ES-I3 (cell line): Measurements from ENCODE around the gene TUBGCP2.

ENCODE experiments used
- H3K36me3 ChIP-seq: 2 replicates; pipeline ENCODE4 v1.6.1; 2013; ENCODE audit warnings: mild to moderate bottlenecking, low read length, control low read depth, moderate library complexity; ENCODE audit not compliant: insufficient read depth
- H3K4me1 ChIP-seq: 2 replicates; pipeline ENCODE4 v1.6.1; 2013; ENCODE audit warnings: mild to moderate bottlenecking, control low read depth, low read length; ENCODE audit not compliant: insufficient read depth
- H3K9ac ChIP-seq: 2 replicates; pipeline ENCODE4 v1.6.1; 2013; ENCODE audit warnings: low read depth, mild to moderate bottlenecking, low read length, moderate library complexity
- H3K9me3 ChIP-seq: 2 replicates; pipeline ENCODE4 v1.6.1; 2013; ENCODE audit warnings: mild to moderate bottlenecking, low read length, moderate library complexity; ENCODE audit not compliant: control insufficient read depth, insufficient read depth

The TUBGCP2 gene

DNA sequence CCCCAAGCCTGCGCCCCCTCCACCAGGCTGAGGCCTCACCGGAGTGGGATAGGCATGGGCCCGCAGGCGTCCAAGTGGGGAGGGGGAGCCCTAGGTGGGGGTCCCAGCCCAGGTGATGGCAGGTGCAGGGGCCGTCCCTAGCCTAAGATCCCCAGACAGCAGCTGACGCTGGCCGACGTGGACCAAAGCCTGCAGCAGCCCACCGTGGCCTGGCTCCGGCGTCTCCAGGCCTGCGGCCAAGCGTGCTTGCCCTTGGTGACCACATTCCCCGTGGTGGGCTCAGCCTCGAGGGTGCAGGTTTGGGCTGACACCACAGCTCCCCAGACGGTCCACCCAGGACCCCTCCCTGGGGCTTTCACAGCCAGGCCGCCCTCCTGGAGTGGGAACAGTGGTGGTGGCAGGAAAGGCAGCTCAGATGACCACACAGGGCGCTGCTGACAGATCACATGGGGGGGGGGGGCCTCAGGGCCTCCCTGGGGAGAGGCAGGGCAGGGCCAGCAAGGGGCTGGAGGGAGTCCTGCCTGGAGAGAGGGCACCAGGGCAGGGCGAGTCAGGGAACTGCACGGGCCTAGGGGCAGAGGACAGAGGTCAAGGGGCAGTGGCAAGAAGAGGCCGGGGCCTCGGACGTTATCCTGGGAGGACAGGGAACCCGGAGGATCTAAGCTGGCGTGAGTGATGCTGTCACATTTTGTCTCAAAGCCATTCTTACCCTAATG is 31.2 kb downstream of the TUBGCP2 start:
- Histone ChIP-seq H3K9me3 (no peaks in the 10 kb centered on the region), H3K4me1 (no peaks in the 10 kb centered on the region; the same call in 1 of the 2 replicates)

DNA sequence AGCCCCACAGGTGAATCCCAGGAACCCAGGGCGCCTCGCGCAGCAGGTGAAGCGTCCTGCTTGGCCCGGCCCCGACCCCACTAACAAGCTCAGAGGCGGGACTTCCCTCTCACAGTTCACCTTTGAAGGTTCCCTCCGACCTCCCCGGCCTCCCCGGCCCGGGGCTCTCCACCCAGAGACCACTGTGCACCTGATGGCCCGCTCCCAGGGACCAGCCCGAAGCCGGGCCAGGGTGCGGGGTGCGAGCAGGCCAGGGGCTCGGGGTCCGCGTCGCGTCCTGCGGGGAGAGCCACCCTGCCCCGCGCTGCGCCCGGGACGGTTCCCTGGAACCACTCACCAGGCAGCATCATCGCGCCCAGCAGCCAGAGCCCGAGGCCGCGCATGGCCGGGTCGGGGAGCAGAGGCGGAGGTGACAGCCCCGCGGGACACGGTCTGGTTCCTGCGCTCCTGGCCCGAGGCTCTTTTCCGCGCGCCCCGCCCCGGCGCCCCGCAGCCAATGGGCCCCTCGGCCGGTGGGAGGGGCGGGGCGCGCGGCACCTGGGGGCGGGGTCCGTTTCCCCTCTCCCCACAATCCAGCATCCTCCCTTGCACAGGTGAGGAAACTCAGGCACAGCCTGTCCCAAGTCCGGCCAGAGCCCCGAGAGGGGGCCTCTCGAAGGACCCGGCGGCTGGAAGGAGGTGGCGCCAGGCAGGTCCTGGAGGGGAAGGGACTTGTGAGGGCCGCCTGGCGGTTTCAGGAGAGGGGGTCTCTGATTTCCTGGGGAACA is 32.1 kb downstream of the TUBGCP2 start, which contains the start of gene ADAM8:
TSS of gene ADAM8 (minus strand) at position 434 of the 767 bp plus-strand sequence. CDS start at position 383, 51 bp downstream.
- no peaks in the 10 kb centered on the region; the same call in 1 of the 2 replicates for H3K4me1 ChIP-seq
- H3K9me3 ChIP-seq, result no peaks in the 10 kb centered on the region
- H3K36me3 ChIP-seq, result peaks cover 4% of the 10 kb centered on the region; the same call in 1 of the 2 replicates
- peak within 1 kb of the TSS; percentile 58; the same call in 1 of the 2 replicates for H3K9ac ChIP-seq

More for the DNA sequence above, 31.2 kb downstream of the TUBGCP2 start:
- 0 out of 2 replicates have a peak overlapping the region, but pooled peaks have one; percentile 58 for H3K9ac ChIP-seq
- H3K36me3 ChIP-seq, result peaks cover 4% of the 10 kb centered on the region; the same call in 1 of the 2 replicates

- H3K9ac ChIP-seq, result peak overlapping the region; percentile 58; the same call in 1 of the 2 replicates
- H3K4me1 ChIP-seq, result no peaks in the 10 kb centered on the region; the same call in 1 of the 2 replicates
- no peaks in the 10 kb centered on the region for H3K9me3 ChIP-seq
- H3K36me3 ChIP-seq, result peaks cover 4% of the 10 kb centered on the region; the same call in 1 of the 2 replicates
Measured at GRCh38 chr10:133276100-133276434, 32.6 kb downstream of the TUBGCP2 start.

- Histone ChIP-seq H3K36me3 (peaks cover 4% of the 10 kb centered on the region; the same call in 1 of the 2 replicates), H3K9me3 (no peaks in the 10 kb centered on the region), H3K4me1 (no peaks in the 10 kb centered on the region; the same call in 1 of the 2 replicates), H3K9ac (peak overlapping the region; percentile 58; the same call in 1 of the 2 replicates)
Measured at GRCh38 chr10:133275684-133276092, 33.0 kb downstream of the TUBGCP2 start.

GRCh38 chr10:133274751-133275683 is 33.7 kb downstream of the TUBGCP2 start:
- no peaks in the 10 kb centered on the region; the same call in 1 of the 2 replicates for H3K4me1 ChIP-seq
- peak overlapping the region; percentile 58; the same call in 1 of the 2 replicates for H3K9ac ChIP-seq
- H3K36me3 ChIP-seq, result peaks cover 2% of the 10 kb centered on the region; the same call in 1 of the 2 replicates
- no peaks in the 10 kb centered on the region for H3K9me3 ChIP-seq

DNA sequence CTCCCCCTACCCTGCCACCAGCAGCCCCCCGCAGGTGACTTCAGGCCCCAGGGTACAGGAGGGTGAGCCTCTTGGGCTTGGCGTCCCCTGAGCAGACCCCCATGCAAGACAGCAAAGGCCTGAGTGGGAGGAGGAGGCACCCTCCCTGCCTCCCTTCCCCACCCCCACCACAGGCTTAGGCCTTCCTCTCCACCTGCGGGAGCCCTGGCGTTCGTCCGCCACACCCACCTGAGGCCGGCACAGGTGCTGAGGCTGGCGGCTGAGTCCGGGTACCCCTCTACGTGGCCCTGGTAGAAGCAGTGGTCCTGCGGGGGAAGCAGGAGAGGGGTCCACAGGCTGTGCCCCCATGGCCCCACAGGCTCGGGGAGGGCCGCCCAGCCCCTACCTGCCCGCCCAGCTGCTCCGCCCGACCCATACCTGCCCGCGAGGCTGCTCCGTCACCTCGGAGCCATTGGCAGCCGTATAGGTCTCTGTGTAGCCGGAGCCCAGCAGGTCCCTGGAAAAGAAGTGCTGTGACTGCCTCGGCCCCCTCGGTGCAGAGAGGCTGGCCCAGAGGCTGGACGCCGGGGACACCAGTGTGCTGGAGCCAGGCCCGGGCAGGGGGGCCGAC is 35.0 kb downstream of the TUBGCP2 start:
- Histone ChIP-seq H3K36me3 (no peaks in the 10 kb centered on the region), H3K9me3 (no peaks in the 10 kb centered on the region), H3K9ac (no peak overlapping the region), H3K4me1 (no peaks in the 10 kb centered on the region; the same call in 1 of the 2 replicates)

DNA sequence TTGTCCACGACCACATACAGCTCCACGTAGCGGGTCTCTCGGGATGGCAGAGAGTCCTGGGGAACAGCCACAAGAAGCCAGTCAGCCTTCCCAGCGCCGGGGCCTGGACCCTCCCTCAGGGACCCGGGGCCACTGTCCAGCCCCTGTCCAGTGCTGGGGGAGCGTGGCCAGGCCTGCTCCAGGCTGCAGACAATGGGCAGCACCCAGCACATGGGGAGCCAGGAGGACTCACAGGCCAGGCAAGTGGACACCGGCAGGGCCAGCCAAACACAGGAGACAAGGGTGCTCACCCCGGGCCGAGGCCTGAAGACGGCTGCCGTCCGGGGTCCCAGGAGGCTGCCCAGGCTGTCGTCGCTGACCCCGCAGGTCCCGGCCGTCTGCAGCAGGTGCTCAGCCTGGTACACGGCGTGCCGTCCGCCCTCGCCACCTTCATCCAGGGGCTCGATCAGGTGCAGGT is 35.7 kb downstream of the TUBGCP2 start:
- H3K4me1 ChIP-seq, result no peaks in the 10 kb centered on the region; the same call in 1 of the 2 replicates
- no peaks in the 10 kb centered on the region for H3K9me3 ChIP-seq
- no peak overlapping the region for H3K9ac ChIP-seq
- H3K36me3 ChIP-seq, result no peaks in the 10 kb centered on the region

- Histone ChIP-seq H3K36me3 (no peaks in the 10 kb centered on the region), H3K4me1 (no peaks in the 10 kb centered on the region; the same call in 1 of the 2 replicates), H3K9ac (no peak overlapping the region), H3K9me3 (no peaks in the 10 kb centered on the region)
Measured at GRCh38 chr10:133272301-133272963, 36.2 kb downstream of the TUBGCP2 start.

DNA sequence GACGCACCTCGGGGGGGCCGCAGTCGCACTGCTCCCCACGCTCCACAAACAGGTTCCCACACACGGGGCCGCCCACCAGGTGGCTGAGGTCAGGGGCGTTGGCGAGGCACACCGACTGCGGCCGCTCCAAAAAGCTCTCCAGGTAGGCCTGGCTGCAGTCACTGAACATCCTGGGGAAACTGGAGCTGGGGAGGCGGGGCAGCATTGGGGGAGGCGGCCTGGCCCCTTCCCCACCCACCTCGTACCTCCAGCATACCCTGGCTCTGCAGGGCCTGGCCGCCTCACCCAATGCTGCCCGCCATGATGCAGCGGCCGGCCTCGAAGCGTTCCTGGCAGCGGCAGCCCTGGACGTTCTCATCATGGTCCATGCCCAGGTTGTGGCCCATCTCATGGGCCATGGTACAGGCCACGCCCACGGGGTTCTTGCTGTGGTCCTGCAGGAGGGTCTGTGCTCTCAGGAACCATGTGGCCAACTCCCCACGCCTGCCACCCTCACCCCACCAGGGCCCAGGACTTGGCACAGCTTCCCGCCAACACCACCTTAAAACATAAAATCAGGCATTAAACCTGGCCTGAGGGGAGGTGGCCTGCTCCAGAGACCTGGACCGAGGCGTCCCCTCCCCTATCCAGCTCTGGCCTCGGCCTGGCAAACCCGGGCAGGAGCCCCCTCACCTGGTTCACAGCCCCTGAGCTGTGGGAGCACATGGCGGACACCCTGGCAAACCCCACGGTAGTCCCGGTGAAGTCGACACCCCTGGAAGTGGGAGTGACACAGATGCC is 37.0 kb downstream of the TUBGCP2 start:
- Histone ChIP-seq H3K4me1 (no peaks in the 10 kb centered on the region; the same call in 1 of the 2 replicates), H3K9ac (no peak overlapping the region), H3K9me3 (no peaks in the 10 kb centered on the region), H3K36me3 (no peaks in the 10 kb centered on the region)

GRCh38 chr10:133270773-133271297 is 37.8 kb downstream of the TUBGCP2 start:
- no peaks in the 10 kb centered on the region; the same call in 1 of the 2 replicates for H3K4me1 ChIP-seq
- H3K36me3 ChIP-seq, result no peaks in the 10 kb centered on the region; the same call in 1 of the 2 replicates
- H3K9ac ChIP-seq, result no peak overlapping the region
- H3K9me3 ChIP-seq, result no peaks in the 10 kb centered on the region

DNA sequence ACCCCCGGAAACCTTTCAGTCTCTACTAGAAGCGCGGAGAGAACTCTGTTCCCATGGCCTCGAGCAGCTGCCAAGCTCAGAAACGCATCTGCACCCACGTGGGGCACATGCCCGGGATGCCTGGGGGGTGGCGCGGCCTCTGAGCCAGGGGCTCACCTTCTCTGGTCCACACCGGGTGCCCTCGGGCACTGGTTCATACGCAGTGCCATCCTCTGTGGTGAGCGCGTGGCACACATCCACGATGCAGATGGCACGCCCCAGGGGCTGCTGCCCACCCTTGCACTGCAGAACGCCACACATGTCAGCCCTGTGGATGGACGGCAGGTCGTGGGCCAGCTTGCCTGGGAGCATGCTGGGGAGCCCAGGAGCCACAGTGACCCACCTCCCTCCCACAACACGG is 38.5 kb downstream of the TUBGCP2 start:
- H3K4me1 ChIP-seq, result no peaks in the 10 kb centered on the region; the same call in 1 of the 2 replicates
- no peaks in the 10 kb centered on the region for H3K9me3 ChIP-seq
- H3K9ac ChIP-seq, result no peak overlapping the region
- no peaks in the 10 kb centered on the region; the same call in 1 of the 2 replicates for H3K36me3 ChIP-seq

DNA sequence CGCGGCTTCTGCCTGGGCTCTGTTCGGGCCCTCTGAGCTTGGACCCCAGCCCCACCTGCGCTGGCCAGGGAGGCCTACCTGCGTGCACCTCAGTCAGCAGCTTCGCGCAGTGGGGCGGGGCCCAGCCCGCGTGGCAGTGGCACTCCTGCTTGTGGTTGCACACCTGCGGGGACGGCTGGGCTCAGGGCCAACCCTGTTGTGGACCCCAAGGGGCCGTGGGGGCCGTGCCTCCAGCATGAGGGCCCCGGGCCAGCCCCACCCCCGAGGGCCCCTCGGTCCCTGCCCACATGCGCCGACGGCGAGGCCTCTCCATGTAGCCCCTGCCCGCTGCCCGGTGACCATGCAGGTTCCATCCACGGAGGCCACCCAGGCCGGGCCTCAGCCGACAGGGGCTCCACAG is 39.3 kb downstream of the TUBGCP2 start:
- H3K4me1 ChIP-seq, result no peaks in the 10 kb centered on the region
- no peaks in the 10 kb centered on the region for H3K9me3 ChIP-seq
- H3K36me3 ChIP-seq, result no peaks in the 10 kb centered on the region; the same call in 1 of the 2 replicates

More for the DNA sequence above, 39.3 kb downstream of the TUBGCP2 start:
- H3K9ac ChIP-seq, result no peak overlapping the region
